Measurements from ENCODE around the gene ST8SIA3.

The ST8SIA3 gene

DNA sequence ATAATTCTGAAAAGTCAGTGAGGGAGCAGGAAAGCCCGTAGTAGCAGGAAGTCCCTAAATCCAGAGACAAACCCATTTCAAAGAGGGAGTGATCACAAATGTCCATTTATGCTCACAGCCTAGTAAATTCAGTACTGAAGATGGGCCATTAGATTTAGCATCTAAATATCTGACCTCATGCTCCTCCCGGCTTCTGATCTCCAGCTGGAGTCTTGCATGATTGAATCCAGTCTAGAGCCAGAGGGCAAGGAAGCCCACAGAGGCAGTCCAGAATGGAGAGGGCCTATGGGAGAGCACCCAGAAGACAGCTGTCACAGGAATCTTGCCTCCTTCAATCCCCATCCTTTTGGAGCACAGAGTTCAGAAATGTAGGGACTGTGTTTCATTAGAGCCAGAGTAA lies 16.0 kb upstream of the ST8SIA3 start:
- Histone ChIP-seq H3K27me3 (no peaks in the 10 kb centered on the region), H3K36me3 (no peaks in the 10 kb centered on the region), H3K27ac (no peak overlapping the region), H3K9me3 (no peaks in the 10 kb centered on the region), H3K4me1 (no peaks in the 10 kb centered on the region), H3K4me3 (no peak overlapping the region)
- no peak for DNase-seq
- TF ChIP-seq, protein P1, sequence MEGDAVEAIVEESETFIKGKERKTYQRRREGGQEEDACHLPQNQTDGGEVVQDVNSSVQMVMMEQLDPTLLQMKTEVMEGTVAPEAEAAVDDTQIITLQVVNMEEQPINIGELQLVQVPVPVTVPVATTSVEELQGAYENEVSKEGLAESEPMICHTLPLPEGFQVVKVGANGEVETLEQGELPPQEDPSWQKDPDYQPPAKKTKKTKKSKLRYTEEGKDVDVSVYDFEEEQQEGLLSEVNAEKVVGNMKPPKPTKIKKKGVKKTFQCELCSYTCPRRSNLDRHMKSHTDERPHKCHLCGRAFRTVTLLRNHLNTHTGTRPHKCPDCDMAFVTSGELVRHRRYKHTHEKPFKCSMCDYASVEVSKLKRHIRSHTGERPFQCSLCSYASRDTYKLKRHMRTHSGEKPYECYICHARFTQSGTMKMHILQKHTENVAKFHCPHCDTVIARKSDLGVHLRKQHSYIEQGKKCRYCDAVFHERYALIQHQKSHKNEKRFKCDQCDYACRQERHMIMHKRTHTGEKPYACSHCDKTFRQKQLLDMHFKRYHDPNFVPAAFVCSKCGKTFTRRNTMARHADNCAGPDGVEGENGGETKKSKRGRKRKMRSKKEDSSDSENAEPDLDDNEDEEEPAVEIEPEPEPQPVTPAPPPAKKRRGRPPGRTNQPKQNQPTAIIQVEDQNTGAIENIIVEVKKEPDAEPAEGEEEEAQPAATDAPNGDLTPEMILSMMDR (IDR thresholded peaks at IDR 0.05), result no peak
- intact Hi-C loops (cut with DNase I; ENCODE audit: low total_unique reads), result no loop called here

- no peaks in the 10 kb centered on the region for H3K4me1 ChIP-seq
- H3K27ac ChIP-seq, result no peak overlapping the region
- intact Hi-C loops (cut with DNase I; ENCODE audit: low total_unique reads), result no loop called here
- H3K36me3 ChIP-seq, result no peaks in the 10 kb centered on the region
- H3K27me3 ChIP-seq, result no peaks in the 10 kb centered on the region
- no peaks in the 10 kb centered on the region for H3K9me3 ChIP-seq
- H3K4me3 ChIP-seq, result no peak overlapping the region
- TF ChIP-seq, protein P1 (IDR thresholded peaks at IDR 0.05), result no peak
- DNase-seq, result no peak
These were observed 14.5 kb upstream of the ST8SIA3 start for GRCh38 chr18:57337890-57338289.

GRCh38 chr18:57343833-57344232 lies 8.5 kb upstream of the ST8SIA3 start:
- no peak for DNase-seq
- Histone ChIP-seq H3K9me3 (no peaks in the 10 kb centered on the region), H3K27ac (no peak overlapping the region), H3K27me3 (no peaks in the 10 kb centered on the region), H3K4me1 (no peaks in the 10 kb centered on the region), H3K36me3 (no peaks in the 10 kb centered on the region), H3K4me3 (no peak overlapping the region)
- TF ChIP-seq, protein P1 (IDR thresholded peaks at IDR 0.05), result no peak
- intact Hi-C loops (cut with DNase I; ENCODE audit: low total_unique reads), result no loop called here

GRCh38 chr18:57346876-57347275 lies 5.5 kb upstream of the ST8SIA3 start:
- TF ChIP-seq, protein P1 (IDR thresholded peaks at IDR 0.05), result no peak
- intact Hi-C loops (cut with DNase I; ENCODE audit: low total_unique reads), result no loop called here
- Histone ChIP-seq H3K4me1 (no peaks in the 10 kb centered on the region), H3K36me3 (no peaks in the 10 kb centered on the region), H3K4me3 (no peak overlapping the region), H3K9me3 (no peaks in the 10 kb centered on the region), H3K27ac (no peak overlapping the region), H3K27me3 (peaks cover 0 to 15% of the 10 kb centered on the region in 2 donors)
- DNase-seq, result no peak

DNA sequence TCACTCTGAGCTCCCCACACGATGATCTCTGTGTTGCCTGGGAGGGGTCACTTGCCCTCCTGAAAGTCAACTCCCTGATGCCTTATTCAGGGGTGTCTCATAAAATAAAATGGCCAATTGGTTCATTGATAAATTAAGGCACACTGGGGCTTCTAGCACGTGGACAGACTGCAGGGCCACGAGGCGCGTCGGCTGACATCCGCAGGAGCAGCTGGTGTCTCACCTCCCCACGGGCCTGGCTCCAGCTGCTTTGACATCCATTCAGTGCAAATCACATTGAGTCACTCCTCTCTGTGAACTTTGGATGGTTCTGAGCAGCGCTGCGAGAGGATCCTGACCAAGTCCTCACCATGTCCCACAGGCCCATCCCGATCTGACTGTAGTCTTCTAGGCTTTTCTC lies 4.6 kb upstream of the ST8SIA3 start:
- TF ChIP-seq, protein P1 (IDR thresholded peaks at IDR 0.05), result no peak
- Histone ChIP-seq H3K4me1 (no peaks in the 10 kb centered on the region), H3K36me3 (no peaks in the 10 kb centered on the region), H3K4me3 (no peak overlapping the region), H3K9me3 (no peaks in the 10 kb centered on the region), H3K27me3 (peaks cover 0 to 24% of the 10 kb centered on the region in 2 donors), H3K27ac (no peak overlapping the region)
- intact Hi-C loops (cut with DNase I; ENCODE audit: low total_unique reads), result no loop called here
- no peak for DNase-seq

DNA sequence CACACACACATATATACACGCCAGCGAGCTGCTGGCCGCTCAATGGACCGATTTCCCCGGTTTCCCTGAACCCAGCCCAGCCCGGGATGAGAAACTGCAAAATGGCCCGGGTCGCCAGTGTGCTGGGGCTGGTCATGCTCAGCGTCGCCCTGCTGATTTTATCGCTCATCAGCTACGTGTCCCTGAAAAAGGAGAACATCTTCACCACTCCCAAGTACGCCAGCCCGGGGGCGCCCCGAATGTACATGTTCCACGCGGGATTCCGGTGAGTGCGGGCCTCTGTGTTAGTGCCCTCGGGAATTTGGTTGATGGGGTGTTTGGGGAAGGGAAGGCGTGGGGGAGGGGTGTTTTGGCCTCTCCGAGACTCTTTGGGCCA lies 392 bp downstream of the ST8SIA3 start:
- Histone ChIP-seq H3K27ac (no peak overlapping the region), H3K9me3 (no peaks in the 10 kb centered on the region), H3K36me3 (no peaks in the 10 kb centered on the region), H3K27me3 (peaks cover 2 to 43% of the 10 kb centered on the region in 2 donors), H3K4me1 (peaks cover 0 to 7% (median 0%) of the 10 kb centered on the region in 4 donors), H3K4me3 (no peak overlapping the region)
- no peak for DNase-seq
- TF ChIP-seq, protein P1 (IDR thresholded peaks at IDR 0.05), result no peak
- intact Hi-C loops (cut with DNase I; ENCODE audit: low total_unique reads), result no loop called here
